HCT116 (cell line): ENCODE results near the gene KRT81. TPM values are rescaled to one million over a fixed set of nuclear protein-coding genes. Genes with fewer than 3 reads are reported as not detected.

Experiments
- ATAC-seq: fragments of 200-7000 bp; cut with Tn5 transposase; 2 replicates; pipeline ENCODE4 v1.9.1; 2020; ENCODE audit warnings: mild to moderate bottlenecking, moderate library complexity
- BruUV-seq: library from RNA; stranded (reverse); fragments of 400-500 nt; replicated peaks from 2 replicates; lab custom pipeline; 2021; lab: Mats Ljungman, UMichigan
- CTCF ChIA-PET: fragments of 300-600 bp; sonication (Branson Sonifier 250); formaldehyde crosslinking; loops from one replicate; lab custom pipeline; 2021; ENCODE audit warnings: antibody characterized with exemption; lab: Charles Lee
- POLR2A ChIA-PET: fragments of 300-600, 350-600 bp; sonication (Branson Sonifier 250); formaldehyde crosslinking; loops from one replicate; lab custom pipeline; 2021; ENCODE audit warnings: antibody characterized with exemption; lab: Charles Lee
- RAD21 ChIA-PET, 2 experiments: fragments of 300-600 bp; sonication (Branson Sonifier 250); formaldehyde crosslinking; loops; one replicate each; lab custom pipeline; 2023; ENCODE audit warnings: low total read pairs in 2 of 2; ENCODE audit not compliant: uncharacterized antibody in 2 of 2, unreplicated experiment in 2 of 2, low non-redundant PET in 1 of 2; lab: Charles Lee
- DNase-seq: peaks from one replicate; pipeline ENCODE4 v3.0.0-alpha.2; 2010; ENCODE audit warnings: low read depth, low spot score
- H2AFZ ChIP-seq: fragments of 200-600 bp; shearing (Covaris generic), sonication (generic); 2 replicates; pipeline ENCODE4 v1.6.1; 2017; ENCODE audit warnings: low read depth, mixed run types, mixed read lengths, antibody characterized with exemption, low read length; ENCODE audit not compliant: poor library complexity, severe bottlenecking
- H3K27ac ChIP-seq: 2 replicates; pipeline ENCODE4 v1.5.1; 2012; ENCODE audit warnings: low read depth, low read length
- H3K27me3 ChIP-seq: fragments of 200-600 bp; sonication (generic); 2 replicates; pipeline ENCODE4 v1.6.1; 2016; ENCODE audit warnings: mixed run types, low read length, mixed read lengths; ENCODE audit not compliant: insufficient read depth
- H3K36me3 ChIP-seq, 2 experiments: fragments of 200-500 bp in 1 of 2; fragments of 200-600 bp in 1 of 2; sonication (Bioruptor generic) in 1 of 2; sonication (generic) in 1 of 2; 2 replicates each; pipeline versions ENCODE4 v1.5.1 to v1.6.1; 2014 to 2016; ENCODE audit warnings: low read length in 2 of 2, inconsistent platforms in 1 of 2, mixed read lengths in 1 of 2, mixed run types in 1 of 2; ENCODE audit not compliant: insufficient read depth in 2 of 2, control insufficient read depth in 1 of 2
- H3K4me1 ChIP-seq, 2 experiments: fragments of 200-600 bp in 1 of 2; sonication (generic) in 1 of 2; 2 replicates each; pipeline versions ENCODE4 v1.5.1 to v1.6.1; 2012 to 2017; ENCODE audit warnings: low read length in 2 of 2, inconsistent platforms in 1 of 2, mild to moderate bottlenecking in 1 of 2, mixed read lengths in 1 of 2, mixed run types in 1 of 2, moderate library complexity in 1 of 2; ENCODE audit not compliant: insufficient read depth in 2 of 2, control insufficient read depth in 1 of 2
- H3K4me2 ChIP-seq: fragments of 200-600 bp; sonication (generic); 2 replicates; pipeline ENCODE4 v1.6.1; 2017; ENCODE audit warnings: mixed run types, low read length, mixed read lengths
- H3K4me3 ChIP-seq, 2 experiments: fragments of 200-600 bp in 1 of 2; sonication (generic) in 1 of 2; replicated peaks in 1 of 2; 2 replicates each; pipeline ENCODE4 v1.5.1; 2011 to 2016; ENCODE audit warnings: low read length in 2 of 2, control low read depth in 1 of 2, low read depth in 1 of 2, mild to moderate bottlenecking in 1 of 2, mixed read lengths in 1 of 2, mixed run types in 1 of 2
- H3K79me2 ChIP-seq: fragments of 200-600 bp; sonication (generic); 2 replicates; pipeline ENCODE4 v1.6.1; 2017; ENCODE audit warnings: mild to moderate bottlenecking, mixed run types, low read length, moderate library complexity, mixed read lengths; ENCODE audit not compliant: insufficient read depth
- H3K9ac ChIP-seq: fragments of 200-600 bp; sonication (generic); 2 replicates; pipeline ENCODE4 v1.6.1; 2016; ENCODE audit warnings: low read length, mixed read lengths
- H3K9me2 ChIP-seq: fragments of 200-600 bp; sonication (generic), shearing (Covaris generic); 2 replicates; pipeline ENCODE4 v1.6.1; 2017; ENCODE audit warnings: mixed run types, mild to moderate bottlenecking, moderate library complexity; ENCODE audit not compliant: insufficient read depth
- H3K9me3 ChIP-seq, 2 experiments: fragments of 200-500 bp in 1 of 2; fragments of 200-600 bp in 1 of 2; sonication (Bioruptor generic) in 1 of 2; sonication (generic) in 1 of 2; 2 replicates each; pipeline ENCODE4 v1.6.1; 2014 to 2017; ENCODE audit warnings: low read length in 2 of 2, mixed read lengths in 2 of 2, inconsistent platforms in 1 of 2, low read depth in 1 of 2, mild to moderate bottlenecking in 1 of 2, mixed run types in 1 of 2, moderate library complexity in 1 of 2; ENCODE audit not compliant: control insufficient read depth in 1 of 2, insufficient read depth in 1 of 2
- H4K20me1 ChIP-seq: fragments of 200-600 bp; sonication (generic), shearing (Covaris generic); 2 replicates; pipeline ENCODE4 v1.6.1; 2017; ENCODE audit warnings: mixed run types, mild to moderate bottlenecking, moderate library complexity; ENCODE audit not compliant: insufficient read depth
- ELF1 ChIP-seq: IDR thresholded peaks from 2 replicates; pipeline ENCODE4 v1.6.1; 2012; ENCODE audit warnings: low read depth, borderline replicate concordance
- EZH2 ChIP-seq: fragments of 200-600 bp; sonication (generic); IDR thresholded peaks from 2 replicates; pipeline ENCODE4 v1.6.1; 2017; ENCODE audit warnings: antibody characterized with exemption, mixed run types
- FOSL1 ChIP-seq: IDR thresholded peaks from 2 replicates; pipeline ENCODE4 v1.6.1; 2012; ENCODE audit warnings: low read depth
- POLR2A ChIP-seq: IDR thresholded peaks from 2 replicates; pipeline ENCODE4 v1.7.0; 2011; ENCODE audit warnings: borderline replicate concordance; ENCODE audit not compliant: insufficient read depth, insufficient read length; ENCODE audit errors: extremely low read depth
- POLR2AphosphoS5 ChIP-seq: IDR thresholded peaks from 2 replicates; pipeline ENCODE4 v1.6.1; 2011; ENCODE audit warnings: mild to moderate bottlenecking, low read depth, low read length, moderate library complexity
- SIN3A ChIP-seq: IDR thresholded peaks from 2 replicates; pipeline ENCODE4 v1.6.1; 2012; ENCODE audit warnings: low read depth
- YY1 ChIP-seq: IDR thresholded peaks from 2 replicates; pipeline ENCODE4 v1.6.1; 2011; ENCODE audit warnings: low read length, low read depth, moderate library complexity, mild to moderate bottlenecking; ENCODE audit not compliant: insufficient replicate concordance; ENCODE audit errors: extremely low read depth
- ZFX ChIP-seq: fragments of 450-650 bp; IDR thresholded peaks from 2 replicates; pipeline ENCODE4 v1.6.1; 2017
- intact Hi-C: fragments of 100-400 bp; cut with micrococcal nuclease; formaldehyde crosslinking; loops from 2 replicates; pipeline ENCODE4 v1.10.0; 2022
- total RNA-seq: library from RNA; stranded (reverse); gene quantifications from one replicate; pipeline ENCODE4 v1.2.1, GENCODE V29; 2021; ENCODE audit not compliant: unreplicated experiment
- TF ChIP-seq, protein P1 (sequence below): IDR thresholded peaks from 2 replicates; pipeline ENCODE4 v1.6.1; 2012

KRT81 gene
- total RNA-seq, 1 experiment from 2014 or later = 0.84 TPM

DNA sequence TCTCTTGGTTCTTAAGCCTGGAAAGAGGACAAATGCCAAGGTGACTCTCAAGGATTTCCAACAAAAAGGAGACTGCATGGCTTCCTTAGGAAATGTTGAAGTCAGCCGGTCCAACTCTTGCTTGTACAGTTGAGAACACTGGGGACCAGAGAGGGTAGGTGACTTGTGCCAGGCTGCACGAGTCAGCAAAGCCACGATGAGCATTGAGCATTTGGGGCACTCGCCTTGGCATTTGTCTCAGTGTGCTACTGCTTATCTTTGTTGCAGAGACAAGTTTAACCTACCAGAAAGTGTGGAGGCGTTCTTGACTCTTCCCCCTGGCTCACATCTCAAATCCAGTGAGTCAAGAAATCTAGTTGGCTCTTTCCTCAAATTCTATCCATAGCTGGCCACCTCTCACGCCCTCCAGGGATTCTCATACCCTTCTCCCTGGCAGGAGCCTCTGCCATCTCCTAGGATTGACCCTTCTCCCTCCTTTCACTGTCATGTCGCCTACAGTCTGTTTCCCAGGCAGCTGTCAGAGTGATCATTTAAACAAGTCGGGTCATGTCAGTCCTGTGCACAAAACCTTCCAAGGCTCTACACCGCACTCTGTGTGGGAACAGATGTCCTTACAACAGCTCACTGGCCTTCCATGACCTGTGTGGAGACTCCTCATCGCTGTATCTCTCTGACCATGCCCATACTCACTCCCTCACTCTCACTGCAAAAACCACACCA, 47.1 kb upstream of the KRT81 start:
- H2AFZ ChIP-seq = no peak overlapping the region
- ATAC-seq = no peak

DNA sequence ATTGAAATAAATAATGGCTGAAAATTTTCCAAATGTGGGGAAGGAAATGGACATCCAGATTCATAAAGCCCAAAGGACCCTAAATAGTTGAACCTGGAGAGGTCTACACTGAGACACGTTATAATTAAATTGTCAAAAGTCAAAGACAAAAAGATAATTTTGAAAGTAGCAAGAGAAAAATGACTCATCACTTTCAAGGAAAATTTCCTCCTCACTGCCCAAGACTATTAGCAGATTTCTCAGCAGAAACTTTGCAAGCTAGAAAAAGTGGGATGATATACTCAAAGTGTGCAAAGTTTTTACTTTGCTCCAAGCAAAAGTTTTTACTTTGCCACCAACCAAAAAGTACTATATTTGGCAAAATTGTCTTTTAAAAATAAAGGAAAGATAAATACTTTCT, 45.7 kb upstream of the KRT81 start:
- POLR2A ChIA-PET = interaction anchor here (1.0 kb wide), 1 partner anchor 58 kb away, joined by 3 read pairs; no protein-coding TSS in a partner anchor
- peaks cover 0 to 13% of the 10 kb centered on the region in 2 experiments; a peak in 2 of 4 replicates for H3K4me1 ChIP-seq
- H3K27me3 ChIP-seq = no peaks in the 10 kb centered on the region
- H3K79me2 ChIP-seq = no peaks in the 10 kb centered on the region
- RAD21 ChIA-PET = no interaction called here
- H3K9ac ChIP-seq = no peak overlapping the region
- H3K27ac ChIP-seq = no peak overlapping the region
- H3K9me3 ChIP-seq = no peaks in the 10 kb centered on the region
- no peak for TF ChIP-seq ZFX
- peak; percentile 23; the same call in 1 of the 2 replicates for TF ChIP-seq FOSL1
- peak overlapping the region; percentile 13 for H2AFZ ChIP-seq
- BruUV-seq = no TSS peak
- no peak overlapping the region for H3K4me2 ChIP-seq
- no peaks in the 10 kb centered on the region for H3K9me2 ChIP-seq
- CTCF ChIA-PET = interaction anchor here (2.0 kb wide), 1 partner anchor 9 kb away, joined by 8 read pairs; no protein-coding TSS in a partner anchor
- H4K20me1 ChIP-seq = no peaks in the 10 kb centered on the region
- H3K36me3 ChIP-seq = no peaks in the 10 kb centered on the region
- intact Hi-C loops = no loop called here
- DNase-seq = no peak
- no peak for ATAC-seq
- no peak overlapping the region for H3K4me3 ChIP-seq

More for the DNA sequence above, 47.1 kb upstream of the KRT81 start:
- Histone ChIP-seq H3K9me2 (no peaks in the 10 kb centered on the region), H3K79me2 (no peaks in the 10 kb centered on the region), H3K4me1 (peaks cover 0 to 13% of the 10 kb centered on the region in 2 experiments; a peak in 2 of 4 replicates), H3K4me2 (no peak overlapping the region), H3K27ac (no peak overlapping the region), H3K27me3 (no peaks in the 10 kb centered on the region), H3K9me3 (no peaks in the 10 kb centered on the region), H4K20me1 (no peaks in the 10 kb centered on the region), H3K4me3 (no peak overlapping the region), H3K9ac (no peak overlapping the region), H3K36me3 (no peaks in the 10 kb centered on the region)
- RAD21 ChIA-PET = no interaction called here
- POLR2A ChIA-PET = no interaction called here
- intact Hi-C loops = no loop called here
- BruUV-seq = no TSS peak
- TF ChIP-seq EZH2 (no peak), YY1 (no peak), POLR2A (no peak), ELF1 (no peak), POLR2AphosphoS5 (no peak), SIN3A (no peak)
- TF ChIP-seq, protein P1, sequence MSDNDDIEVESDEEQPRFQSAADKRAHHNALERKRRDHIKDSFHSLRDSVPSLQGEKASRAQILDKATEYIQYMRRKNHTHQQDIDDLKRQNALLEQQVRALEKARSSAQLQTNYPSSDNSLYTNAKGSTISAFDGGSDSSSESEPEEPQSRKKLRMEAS = no peak
- CTCF ChIA-PET = interaction anchor here (2.0 kb wide), 1 partner anchor 11 kb away, joined by 8 read pairs; no protein-coding TSS in a partner anchor
- no peak for DNase-seq
